Measurements from ENCODE around the gene ANKMY1. TPM values are rescaled to one million over a fixed set of nuclear protein-coding genes. Genes with fewer than 3 reads are reported as not detected.
A peak's percentile ranks its signal among the peaks of the same experiment; 100 is the strongest.

The ANKMY1 gene
- total RNA-seq, 2 experiments from 2014 or later, result 25.7 to 26.2 TPM

- ChIA-PET POLR2A (no interaction called here), CTCF (no interaction called here)
- Histone ChIP-seq H3K4me3 (ENCODE audit: low read length) (no peak overlapping the region), H3K27me3 (ENCODE audit: control insufficient read depth in 1 of 2, insufficient read depth in 2 of 2, low read length in 2 of 2) (no peaks in the 10 kb centered on the region), H3K36me3 (ENCODE audit: insufficient read depth, low read length) (peaks cover 2% of the 10 kb centered on the region), H3K9me3 (ENCODE audit: control insufficient read depth in 1 of 2, insufficient read depth in 1 of 2, low read length in 2 of 2) (peaks cover 0 to 12% of the 10 kb centered on the region in 2 experiments), H3K27ac (ENCODE audit: low read depth in 1 of 2, low read length in 2 of 2) (no peak overlapping the region), H3K4me1 (ENCODE audit: insufficient read depth, low read length) (no peaks in the 10 kb centered on the region)
- H3K27me3 Mint-ChIP-seq, result no peaks in the 10 kb centered on the region
- H3K36me3 Mint-ChIP-seq (ENCODE audit: low read depth), result peaks cover 1% of the 10 kb centered on the region
- no peaks in the 10 kb centered on the region for H3K4me1 Mint-ChIP-seq (ENCODE audit: low read depth)
- H3K9me3 Mint-ChIP-seq, result no peaks in the 10 kb centered on the region
- DNase-seq (peak in 3 of 14 experiments; percentile 4 to 29 (median 10)), ATAC-seq (ENCODE audit: poor library complexity) (no peak)
- no peak overlapping the region for H3K4me3 Mint-ChIP-seq
- TF ChIP-seq CTCF (IDR thresholded peaks at IDR 0.05), result no peak
- H3K27ac Mint-ChIP-seq, result no peak overlapping the region
- intact Hi-C loops (cut with DNase I, micrococcal nuclease), result no loop called here
These were observed 93.1 kb downstream of the ANKMY1 start for GRCh38 chr2:240464514-240465241.

GRCh38 chr2:240463866-240464481 lies 93.8 kb downstream of the ANKMY1 start:
- POLR2A ChIA-PET, result no interaction called here
- Mint-ChIP-seq H3K27me3 (no peaks in the 10 kb centered on the region), H3K9me3 (no peaks in the 10 kb centered on the region), H3K27ac (no peak overlapping the region), H3K4me3 (no peak overlapping the region), H3K36me3 (ENCODE audit: low read depth) (no peaks in the 10 kb centered on the region), H3K4me1 (ENCODE audit: low read depth) (no peaks in the 10 kb centered on the region)
- Histone ChIP-seq H3K9me3 (ENCODE audit: control insufficient read depth in 1 of 2, insufficient read depth in 1 of 2, low read length in 2 of 2) (peaks cover 0 to 12% of the 10 kb centered on the region in 2 experiments), H3K4me3 (ENCODE audit: low read length) (no peak overlapping the region), H3K36me3 (ENCODE audit: insufficient read depth, low read length) (peaks cover 2% of the 10 kb centered on the region), H3K27me3 (ENCODE audit: control insufficient read depth in 1 of 2, insufficient read depth in 2 of 2, low read length in 2 of 2) (no peaks in the 10 kb centered on the region), H3K4me1 (ENCODE audit: insufficient read depth, low read length) (no peaks in the 10 kb centered on the region), H3K27ac (ENCODE audit: low read depth in 1 of 2, low read length in 2 of 2) (no peak overlapping the region)
- TF ChIP-seq CTCF (IDR thresholded peaks at IDR 0.05), result no peak
- DNase-seq (peak in 2 of 14 experiments; percentile 0 to 2), ATAC-seq (ENCODE audit: poor library complexity) (no peak)
- intact Hi-C loops (cut with DNase I, micrococcal nuclease), result no loop called here
- CTCF ChIA-PET, result no interaction called here

- no peak for TF ChIP-seq CTCF (IDR thresholded peaks at IDR 0.05)
- peaks cover 0 to 12% of the 10 kb centered on the region in 2 experiments for H3K9me3 ChIP-seq (ENCODE audit: control insufficient read depth in 1 of 2, insufficient read depth in 1 of 2, low read length in 2 of 2)
- H3K4me1 ChIP-seq (ENCODE audit: insufficient read depth, low read length), result no peaks in the 10 kb centered on the region
- no peak overlapping the region for H3K27ac ChIP-seq (ENCODE audit: low read depth in 1 of 2, low read length in 2 of 2)
- peak in 5 of 14 experiments; percentile 0 to 31 (median 1) for DNase-seq
- H3K36me3 Mint-ChIP-seq (ENCODE audit: low read depth), result no peaks in the 10 kb centered on the region
- H3K27me3 ChIP-seq (ENCODE audit: control insufficient read depth in 1 of 2, insufficient read depth in 2 of 2, low read length in 2 of 2), result no peaks in the 10 kb centered on the region
- CTCF ChIA-PET, result no interaction called here
- H3K36me3 ChIP-seq (ENCODE audit: insufficient read depth, low read length), result peaks cover under 1% of the 10 kb centered on the region
- H3K4me1 Mint-ChIP-seq (ENCODE audit: low read depth), result no peaks in the 10 kb centered on the region
- H3K4me3 ChIP-seq (ENCODE audit: low read length), result no peak overlapping the region
- H3K9me3 Mint-ChIP-seq, result no peaks in the 10 kb centered on the region
- H3K27me3 Mint-ChIP-seq, result no peaks in the 10 kb centered on the region
- POLR2A ChIA-PET, result no interaction called here
- intact Hi-C loops (cut with DNase I, micrococcal nuclease), result no loop called here
- no peak for ATAC-seq (ENCODE audit: poor library complexity)
- H3K27ac Mint-ChIP-seq, result no peak overlapping the region
- no peak overlapping the region for H3K4me3 Mint-ChIP-seq
These were observed 94.4 kb downstream of the ANKMY1 start for GRCh38 chr2:240463274-240463865.
